Astrocyte of the spinal cord (primary cell): ENCODE measurements around the gene HIVEP3.

Source experiments
- DNase-seq: peaks from one replicate; pipeline ENCODE4 v3.0.0; 2011; ENCODE audit warnings: low read depth, low spot score
- H3K4me3 ChIP-seq: 2 replicates; pipeline ENCODE4 v1.5.1; 2011; ENCODE audit warnings: low read depth, mild to moderate bottlenecking, low read length, moderate library complexity
- CTCF ChIP-seq: IDR thresholded peaks from 2 replicates; pipeline ENCODE4 v1.5.1; 2012; ENCODE audit warnings: low read depth, mild to moderate bottlenecking, low read length, inconsistent platforms
- in situ Hi-C: cut with HindIII; loops from 2 replicates; pipeline ENCODE4 v1.10.0; 2017; ENCODE audit warnings: low sequenced_read_pairs

Gene HIVEP3

GRCh38 chr1:41792485-41792770 lies 126.3 kb downstream of the HIVEP3 start:
- no peak overlapping the region for H3K4me3 ChIP-seq
- no peak for TF ChIP-seq CTCF
- in situ Hi-C loops, result no loop called here
- no peak for DNase-seq

- in situ Hi-C loops, result no loop called here
- no peak overlapping the region for H3K4me3 ChIP-seq
- DNase-seq, result no peak
- TF ChIP-seq CTCF, result no peak
Measured at GRCh38 chr1:41791667-41792484, 126.8 kb downstream of the HIVEP3 start.

GRCh38 chr1:41790351-41790750 lies 128.4 kb downstream of the HIVEP3 start:
- no peak for TF ChIP-seq CTCF
- DNase-seq, result no peak
- in situ Hi-C loops, result no loop called here
- H3K4me3 ChIP-seq, result no peak overlapping the region

- in situ Hi-C loops, result no loop called here
- no peak for TF ChIP-seq CTCF
Measured at GRCh38 chr1:41789661-41790330, 128.9 kb downstream of the HIVEP3 start.

GRCh38 chr1:41788427-41788826 lies 130.3 kb downstream of the HIVEP3 start:
- in situ Hi-C loops, result no loop called here
- DNase-seq, result no peak
- TF ChIP-seq CTCF, result no peak
- no peak overlapping the region for H3K4me3 ChIP-seq

More at GRCh38 chr1:41789661-41790330, 128.9 kb downstream of the HIVEP3 start:
- no peak for DNase-seq
- H3K4me3 ChIP-seq, result no peak overlapping the region

- H3K4me3 ChIP-seq, result no peak overlapping the region
- DNase-seq, result no peak
- in situ Hi-C loops, result no loop called here
- TF ChIP-seq CTCF, result no peak
Measured at GRCh38 chr1:41784531-41785274, 134.0 kb downstream of the HIVEP3 start.
